ENCODE measurements around the gene SPRY1. TPM values are rescaled to one million over a fixed set of nuclear protein-coding genes. Genes with fewer than 3 reads are reported as not detected.

SPRY1 gene
- total RNA-seq, 2 donors from 2014 or later = 50.0 to 118 TPM

DNA sequence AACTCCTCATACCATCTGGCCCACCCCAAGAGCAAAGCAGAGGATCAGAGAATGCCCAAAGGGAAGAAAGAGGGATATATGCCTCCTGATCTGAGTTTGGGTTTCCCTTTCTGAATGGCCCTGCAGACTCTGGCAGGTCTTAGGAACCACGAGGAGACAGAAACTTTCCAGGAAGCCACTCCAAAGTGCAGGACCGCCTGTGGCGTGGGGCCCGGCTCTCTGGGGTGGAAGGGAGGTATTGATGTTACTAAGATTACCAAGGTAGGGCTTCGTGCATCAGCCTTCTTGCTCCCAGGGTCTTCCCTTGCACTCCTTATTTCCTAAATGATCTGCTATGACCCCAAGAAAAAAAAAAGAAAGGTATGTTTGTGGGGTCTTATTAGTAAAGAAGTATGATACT is 41.9 kb upstream of the SPRY1 start:
- H3K27ac ChIP-seq = no peak overlapping the region

DNA sequence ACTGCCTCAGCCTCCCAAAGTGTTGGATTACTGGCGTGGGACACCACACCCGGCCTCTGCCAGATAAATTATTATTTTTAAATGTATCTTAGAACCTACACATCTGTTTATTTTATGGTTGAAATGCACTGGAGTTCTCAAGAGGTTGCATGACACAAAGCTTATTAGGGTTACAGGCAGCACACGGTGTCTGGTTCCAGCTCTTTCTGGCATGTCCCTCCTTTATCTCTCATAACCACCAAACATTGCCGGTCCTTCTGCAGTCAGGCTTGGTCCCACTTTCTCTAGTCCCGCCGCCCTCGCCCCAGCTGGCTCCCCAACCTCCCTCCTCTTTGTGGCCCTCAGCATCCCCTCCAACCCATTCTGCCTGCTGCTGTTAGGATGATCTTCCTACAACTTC is 39.7 kb upstream of the SPRY1 start:
- Histone ChIP-seq H3K27ac (no peak overlapping the region), H3K4me1 (peaks cover 0 to 29% of the 10 kb centered on the region in 2 donors), H3K4me3 (no peak overlapping the region), H3K27me3 (no peaks in the 10 kb centered on the region), H3K36me3 (no peaks in the 10 kb centered on the region), H3K9me3 (peaks cover 0 to 2% of the 10 kb centered on the region in 2 donors)
- DNase-seq (ENCODE audit: low spot score) = no peak
- TF ChIP-seq, protein P1, sequence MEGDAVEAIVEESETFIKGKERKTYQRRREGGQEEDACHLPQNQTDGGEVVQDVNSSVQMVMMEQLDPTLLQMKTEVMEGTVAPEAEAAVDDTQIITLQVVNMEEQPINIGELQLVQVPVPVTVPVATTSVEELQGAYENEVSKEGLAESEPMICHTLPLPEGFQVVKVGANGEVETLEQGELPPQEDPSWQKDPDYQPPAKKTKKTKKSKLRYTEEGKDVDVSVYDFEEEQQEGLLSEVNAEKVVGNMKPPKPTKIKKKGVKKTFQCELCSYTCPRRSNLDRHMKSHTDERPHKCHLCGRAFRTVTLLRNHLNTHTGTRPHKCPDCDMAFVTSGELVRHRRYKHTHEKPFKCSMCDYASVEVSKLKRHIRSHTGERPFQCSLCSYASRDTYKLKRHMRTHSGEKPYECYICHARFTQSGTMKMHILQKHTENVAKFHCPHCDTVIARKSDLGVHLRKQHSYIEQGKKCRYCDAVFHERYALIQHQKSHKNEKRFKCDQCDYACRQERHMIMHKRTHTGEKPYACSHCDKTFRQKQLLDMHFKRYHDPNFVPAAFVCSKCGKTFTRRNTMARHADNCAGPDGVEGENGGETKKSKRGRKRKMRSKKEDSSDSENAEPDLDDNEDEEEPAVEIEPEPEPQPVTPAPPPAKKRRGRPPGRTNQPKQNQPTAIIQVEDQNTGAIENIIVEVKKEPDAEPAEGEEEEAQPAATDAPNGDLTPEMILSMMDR (IDR thresholded peaks at IDR 0.05) = no peak

More for the DNA sequence above, 41.9 kb upstream of the SPRY1 start:
- Histone ChIP-seq H3K36me3 (no peaks in the 10 kb centered on the region), H3K9me3 (no peaks in the 10 kb centered on the region), H3K27me3 (no peaks in the 10 kb centered on the region), H3K4me1 (peaks cover 0 to 12% of the 10 kb centered on the region in 2 donors), H3K4me3 (no peak overlapping the region)
- DNase-seq (ENCODE audit: low spot score) = no peak
- TF ChIP-seq, protein P1 (IDR thresholded peaks at IDR 0.05) = no peak

DNA sequence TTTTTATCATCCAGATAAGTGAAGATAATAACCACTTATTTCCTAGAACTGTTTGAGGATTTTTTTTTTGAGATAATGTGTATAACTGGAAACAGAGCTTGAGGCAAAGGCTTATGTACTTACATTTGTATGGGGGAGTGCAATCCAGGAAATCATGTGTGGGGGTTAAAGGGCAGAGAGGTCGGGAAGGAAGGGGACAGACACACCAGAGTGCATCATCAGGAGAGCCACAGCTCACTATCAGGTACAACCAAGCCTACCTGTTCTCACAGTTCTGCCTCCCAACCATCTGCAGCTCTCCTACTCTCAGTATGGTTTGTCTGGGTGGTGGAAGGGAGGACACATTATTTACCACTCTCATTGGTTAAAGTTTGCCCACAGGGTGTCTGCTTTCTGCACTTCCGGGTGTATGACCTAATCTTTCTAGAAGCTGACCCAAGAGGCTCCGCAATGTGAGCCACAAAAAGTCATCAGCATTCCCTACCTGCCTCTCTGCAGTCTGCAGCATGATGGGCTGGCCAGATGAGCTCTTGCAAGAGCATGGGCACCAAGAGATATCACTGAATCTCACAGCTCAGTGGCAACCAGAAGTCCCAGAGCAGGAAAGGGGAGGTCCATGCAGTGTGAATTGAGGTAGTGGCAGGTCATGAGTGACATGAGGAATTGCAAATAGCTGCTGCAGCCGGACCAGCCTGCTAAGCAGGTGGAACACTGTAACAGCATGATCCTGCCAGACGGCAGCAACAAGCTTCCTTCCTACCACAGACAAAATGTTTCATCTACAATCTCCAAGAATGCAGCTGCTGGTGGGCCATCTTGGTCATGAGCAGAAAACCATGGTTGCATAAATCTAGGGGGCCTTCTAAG is 36.9 kb upstream of the SPRY1 start:
- TF ChIP-seq, protein P1 (IDR thresholded peaks at IDR 0.05) = no peak
- Histone ChIP-seq H3K4me1 (peaks cover 0 to 18% of the 10 kb centered on the region in 2 donors), H3K27me3 (no peaks in the 10 kb centered on the region), H3K9me3 (peaks cover 0 to 9% of the 10 kb centered on the region in 2 donors), H3K27ac (peak overlapping the region in 1 of 2 donors; percentile 81), H3K36me3 (no peaks in the 10 kb centered on the region), H3K4me3 (no peak overlapping the region)
- DNase-seq (ENCODE audit: low spot score) = no peak

DNA sequence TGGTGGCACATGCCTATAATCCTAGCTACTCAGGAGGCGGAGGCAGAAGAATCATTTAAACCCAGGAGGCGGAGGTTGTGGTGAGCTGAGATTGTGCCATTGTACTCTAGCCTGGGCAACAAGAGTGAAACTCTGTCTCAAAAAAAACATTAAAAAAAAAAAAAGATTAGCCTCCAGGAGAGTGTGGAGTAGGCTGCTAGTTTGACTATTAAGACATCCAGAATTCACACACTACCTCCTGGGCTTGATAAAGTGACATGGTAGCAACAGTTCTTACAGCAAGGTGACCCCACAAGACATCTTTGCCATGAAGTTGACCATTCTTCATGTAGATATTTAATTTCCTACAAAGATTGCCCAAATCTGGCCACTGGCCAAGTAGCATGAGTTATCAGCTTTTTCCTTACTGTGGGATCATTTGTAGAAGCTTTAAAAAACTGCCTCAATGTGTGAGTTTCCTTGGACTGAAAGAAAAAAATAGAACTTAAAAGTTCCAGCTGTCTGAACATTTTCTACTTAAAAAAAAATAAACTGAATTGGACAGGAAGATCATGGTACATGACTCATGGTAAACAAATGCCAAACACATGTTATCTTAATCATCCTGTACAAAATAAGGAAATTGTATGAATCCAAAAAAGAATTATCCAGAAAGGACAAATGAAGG is 35.3 kb upstream of the SPRY1 start:
- TF ChIP-seq, protein P1 (IDR thresholded peaks at IDR 0.05) = no peak
- peaks cover 0 to 18% of the 10 kb centered on the region in 2 donors for H3K4me1 ChIP-seq
- no peaks in the 10 kb centered on the region for H3K36me3 ChIP-seq
- no peak overlapping the region for H3K4me3 ChIP-seq
- no peak for DNase-seq (ENCODE audit: low spot score)
- H3K9me3 ChIP-seq = peaks cover 0 to 9% of the 10 kb centered on the region in 2 donors
- no peaks in the 10 kb centered on the region for H3K27me3 ChIP-seq
- H3K27ac ChIP-seq = peak overlapping the region; percentile 73 to 81

DNA sequence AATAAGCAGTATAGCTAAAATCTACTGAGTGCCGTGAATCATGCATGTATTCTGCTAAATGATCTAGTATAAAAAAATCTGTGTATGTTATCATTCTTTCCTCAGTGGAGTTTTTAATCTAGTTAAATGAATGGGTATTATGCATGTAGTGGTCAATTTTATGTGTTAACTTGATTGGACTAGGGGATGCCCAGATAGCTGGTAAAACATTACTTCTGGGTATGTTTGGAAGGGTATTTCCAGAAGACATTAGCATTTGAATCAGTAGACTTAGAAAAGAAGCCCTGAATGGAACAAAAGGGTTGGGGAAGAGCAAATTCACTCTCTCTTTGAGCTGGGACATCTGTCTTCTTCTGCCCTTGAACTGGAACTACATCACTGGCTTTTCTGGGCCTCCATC is 34.5 kb upstream of the SPRY1 start:
- H3K9me3 ChIP-seq = peaks cover 0 to 9% of the 10 kb centered on the region in 2 donors
- DNase-seq (ENCODE audit: low spot score) = no peak
- TF ChIP-seq, protein P1 (IDR thresholded peaks at IDR 0.05) = no peak
- no peaks in the 10 kb centered on the region for H3K27me3 ChIP-seq
- H3K27ac ChIP-seq = peak overlapping the region; percentile 73 to 81
- peaks cover 0 to 18% of the 10 kb centered on the region in 2 donors for H3K4me1 ChIP-seq
- no peaks in the 10 kb centered on the region for H3K36me3 ChIP-seq
- no peak overlapping the region for H3K4me3 ChIP-seq

Measured in right atrium auricular region (tissue), 2 donors.